HG03159 (cell line): Measurements from ENCODE around the gene PIEZO2.
"Not testable (repeated sequence)": the region's sequence is repeated elsewhere in the genome, so short reads cannot be mapped to it uniquely, and the experiment has no call there.

ENCODE experiments used
- ATAC-seq: cut with Tn5 transposase; IDR thresholded peaks from one replicate; pipeline ENCODE4 v1.9.1; 2021; ENCODE audit warnings: mild to moderate bottlenecking, moderate library complexity; ENCODE audit not compliant: unreplicated experiment

Gene PIEZO2

DNA sequence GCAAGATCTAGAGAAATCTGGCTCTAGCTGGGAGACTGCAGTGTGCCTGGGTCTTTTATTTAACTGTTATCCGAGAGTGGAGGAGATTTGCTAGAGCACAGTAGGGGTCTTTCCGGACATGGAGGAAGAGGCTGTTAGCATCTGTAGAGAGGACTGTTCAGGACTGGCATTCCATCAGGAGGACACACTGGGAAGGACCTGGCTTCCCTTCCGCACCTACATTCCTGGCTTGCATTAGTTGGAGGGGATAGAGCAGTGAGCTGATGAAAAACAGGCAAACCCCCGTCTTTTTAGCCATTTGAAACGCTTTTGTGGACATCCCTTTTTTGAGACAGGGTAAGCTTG lies 874 bp upstream of the PIEZO2 start:
- ATAC-seq = no peak

DNA sequence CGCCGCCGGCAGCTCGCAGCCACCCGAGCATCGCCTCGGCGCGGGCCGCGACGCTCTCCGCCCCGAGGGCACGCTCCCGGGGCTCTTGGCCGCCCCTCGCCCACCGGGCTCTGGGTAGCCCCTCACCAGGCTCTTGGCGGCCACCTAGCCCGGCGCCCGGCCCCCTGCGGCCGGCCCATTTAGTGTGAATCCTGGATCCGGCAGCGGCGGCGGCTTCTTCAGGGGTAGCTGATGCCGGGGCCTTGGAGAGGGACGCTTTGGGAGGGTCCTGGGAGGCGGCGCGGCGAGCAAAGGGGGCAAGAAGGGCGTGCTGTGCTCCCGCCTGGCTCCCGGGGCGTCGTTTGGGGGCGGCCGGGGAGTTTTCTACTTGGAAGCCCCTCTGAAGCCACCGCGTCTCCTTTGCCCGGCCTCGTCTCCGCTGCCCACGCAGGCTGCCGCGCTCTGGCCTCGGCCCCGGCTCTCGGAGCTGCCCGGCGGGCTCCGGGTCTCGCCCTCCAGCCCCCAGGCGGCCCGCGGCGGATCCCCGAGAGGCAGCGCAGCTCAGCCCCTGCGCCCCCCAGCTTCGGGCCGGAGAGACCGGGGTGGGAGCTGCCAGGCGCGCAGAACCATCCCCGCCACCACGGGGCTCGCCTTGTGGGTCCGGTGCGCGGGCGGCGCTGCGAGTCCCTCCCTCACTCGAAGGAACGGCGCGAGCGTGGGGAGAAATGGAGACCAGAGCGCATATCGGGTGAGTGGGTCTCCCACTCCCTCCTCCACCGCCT lies 509 bp downstream of the PIEZO2 start:
- ATAC-seq = peak; percentile 29

DNA sequence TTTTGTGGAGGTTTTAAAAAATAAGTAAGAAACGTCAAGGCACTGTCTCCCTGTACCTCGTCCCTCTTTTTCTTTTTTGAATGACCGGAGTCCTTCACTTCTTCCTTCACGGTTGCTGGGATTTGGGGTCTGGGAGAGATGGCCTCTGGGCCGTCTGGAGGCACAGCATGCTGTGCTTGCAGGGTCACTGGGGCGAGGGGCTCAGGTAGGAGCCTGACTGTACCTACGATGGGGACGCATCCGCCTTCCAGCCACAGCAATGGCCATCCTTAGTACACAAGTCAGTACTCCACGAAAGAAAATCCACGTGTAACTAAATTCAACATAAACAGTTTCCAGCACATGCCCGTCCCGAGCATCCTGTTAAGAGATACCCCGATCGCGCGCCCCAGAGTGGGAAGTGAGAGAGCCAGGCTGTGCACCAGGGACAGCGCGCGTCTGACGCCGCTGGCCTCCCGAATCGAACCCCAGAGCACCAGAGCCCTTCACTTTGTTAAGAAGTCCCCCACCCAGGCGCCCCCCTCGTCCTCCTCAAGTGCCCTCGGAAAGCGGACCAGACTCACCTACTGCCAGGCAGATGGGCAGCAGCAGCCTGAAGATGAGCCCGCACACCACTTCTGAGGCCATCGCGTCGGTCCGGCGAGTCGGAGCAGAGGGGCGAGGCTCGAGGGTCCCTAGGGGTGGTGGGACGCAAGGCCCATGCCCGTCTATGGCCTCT lies 1.2 kb downstream of the PIEZO2 start:
- no peak for ATAC-seq

DNA sequence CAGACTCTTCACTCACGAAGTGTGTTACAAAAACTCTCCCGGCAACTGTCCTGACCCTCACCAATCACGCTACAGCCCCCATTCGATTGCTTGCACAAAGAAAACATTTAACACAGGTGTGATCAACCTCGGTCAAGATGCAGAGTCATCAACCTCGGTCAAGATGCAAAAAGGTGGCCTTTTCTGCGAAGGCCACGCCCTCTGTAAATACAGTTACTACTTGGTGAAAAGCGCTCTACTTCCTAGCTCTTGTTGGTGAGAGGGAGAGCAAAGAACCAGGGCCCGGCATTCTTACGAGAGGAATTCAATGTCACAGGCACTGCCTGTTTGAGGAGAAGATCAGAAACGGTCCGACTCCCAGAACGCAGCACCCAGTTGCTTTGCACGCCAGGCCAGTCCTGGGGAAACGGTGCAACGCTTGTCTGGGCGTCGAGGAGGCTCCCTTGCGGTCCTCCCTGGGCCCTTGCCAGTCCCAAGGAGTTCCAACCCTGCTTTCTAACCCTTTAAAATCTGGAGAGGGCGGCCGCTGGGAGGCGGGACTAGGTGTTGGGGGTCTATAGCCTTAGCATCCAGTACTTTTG lies 1.9 kb downstream of the PIEZO2 start:
- no peak for ATAC-seq

DNA sequence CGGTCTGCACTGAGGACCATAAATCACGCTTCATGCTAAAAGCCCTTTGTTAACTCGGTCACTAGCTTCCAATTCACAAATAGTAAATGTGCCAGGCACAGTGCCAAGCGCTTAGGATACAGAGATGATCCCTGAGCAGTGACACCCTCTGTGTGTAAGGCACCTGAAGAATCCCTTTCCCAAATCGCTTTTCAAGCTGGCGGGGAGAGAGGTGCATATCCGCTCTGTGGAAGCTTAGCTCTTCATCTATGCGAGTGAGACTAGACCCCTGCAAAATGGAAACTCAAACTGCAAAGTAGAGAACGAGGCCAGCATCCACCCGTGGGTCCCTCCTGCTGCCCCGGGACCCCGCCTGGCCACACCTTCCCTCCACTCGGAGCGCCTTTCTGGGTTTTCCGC lies 2.4 kb downstream of the PIEZO2 start:
- ATAC-seq = no peak

DNA sequence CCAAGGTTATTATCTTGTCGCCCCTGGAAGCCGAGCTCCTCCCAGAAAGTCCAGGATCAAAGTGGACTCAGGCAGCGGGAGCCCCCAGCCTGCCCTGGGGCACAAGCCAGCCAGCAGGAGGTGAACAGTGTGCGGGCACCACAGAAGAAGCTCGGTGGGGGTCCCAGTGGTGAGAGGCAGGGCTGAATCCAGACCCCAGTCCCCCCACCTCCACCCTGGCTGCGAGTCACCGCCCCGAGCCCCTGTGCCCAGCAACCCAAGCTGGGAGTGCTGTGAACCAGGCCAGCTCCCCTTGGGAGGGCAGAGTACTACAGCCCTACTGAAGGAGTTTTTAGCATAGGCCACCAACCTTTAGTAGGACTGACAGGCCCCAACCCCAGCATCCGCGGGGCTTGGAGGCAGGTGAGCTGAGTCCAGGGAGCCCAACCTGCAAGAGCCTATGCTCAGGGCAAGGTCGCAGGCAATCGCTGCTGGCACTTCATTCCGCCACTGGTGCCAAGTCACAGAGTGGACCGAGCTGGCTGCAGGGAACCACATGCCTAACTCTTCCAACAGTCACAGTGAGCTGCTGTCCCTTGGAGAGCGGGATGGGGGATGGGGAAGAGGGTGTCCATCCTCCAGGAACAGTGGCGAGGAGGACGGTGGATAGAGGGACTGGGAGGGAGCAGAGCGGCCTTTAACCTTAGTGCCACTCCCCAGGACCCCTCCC lies 3.0 kb downstream of the PIEZO2 start:
- ATAC-seq = no peak

DNA sequence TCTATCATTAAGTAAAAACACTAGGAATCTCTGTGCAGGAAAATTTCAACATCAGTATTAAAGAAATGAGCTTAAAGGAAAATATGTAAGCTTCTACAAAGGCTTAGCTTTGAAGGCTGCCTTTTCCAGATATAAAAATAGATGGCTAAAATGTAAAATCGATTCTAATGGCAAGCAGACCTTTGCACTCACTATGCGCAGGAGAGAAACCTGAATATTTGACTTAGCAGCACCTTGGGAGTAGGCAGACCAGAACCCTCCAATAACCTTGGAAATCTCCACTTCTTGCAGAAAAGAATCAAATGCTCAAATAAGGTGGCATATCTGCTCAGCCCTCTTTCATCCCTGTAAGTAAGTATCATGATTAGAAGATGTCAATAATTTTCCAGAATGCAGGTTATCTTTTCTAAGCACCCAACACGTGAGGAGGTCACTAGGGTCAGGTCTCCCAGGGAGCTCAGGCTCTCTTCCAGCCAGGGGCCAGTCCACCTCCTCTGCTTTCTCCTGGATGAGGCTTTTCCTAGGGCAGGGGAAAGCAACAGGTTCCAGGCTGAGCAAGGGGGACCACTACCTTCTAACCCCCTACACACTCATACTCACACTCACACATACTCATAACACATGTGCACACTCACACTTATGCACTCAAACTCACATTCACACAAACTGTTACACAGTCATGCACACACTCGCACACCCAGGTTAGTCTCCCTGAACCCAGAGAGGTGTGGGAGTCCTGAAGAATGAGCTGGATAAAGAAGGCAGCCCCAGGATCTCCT lies 3.8 kb downstream of the PIEZO2 start:
- no peak for ATAC-seq

DNA sequence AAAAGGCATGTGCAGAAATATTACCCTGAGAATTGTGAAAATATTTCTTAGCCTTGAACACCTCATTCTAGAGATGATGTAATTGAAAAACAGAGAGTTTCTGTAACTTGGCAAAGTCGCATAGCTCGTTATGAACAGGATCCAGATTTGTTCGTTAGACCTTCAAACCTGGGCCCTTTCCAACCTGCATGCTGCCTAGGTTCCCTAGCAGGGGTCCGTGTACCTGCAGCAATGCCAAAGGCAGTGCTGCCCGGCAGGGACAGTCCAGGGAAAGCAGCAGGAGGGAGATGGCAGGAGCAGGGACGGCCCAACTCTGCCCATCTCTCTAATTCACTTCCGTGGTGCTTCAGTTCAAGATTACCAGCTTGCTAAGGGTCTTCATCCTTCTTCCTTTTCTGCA lies 12.0 kb downstream of the PIEZO2 start:
- no peak for ATAC-seq

DNA sequence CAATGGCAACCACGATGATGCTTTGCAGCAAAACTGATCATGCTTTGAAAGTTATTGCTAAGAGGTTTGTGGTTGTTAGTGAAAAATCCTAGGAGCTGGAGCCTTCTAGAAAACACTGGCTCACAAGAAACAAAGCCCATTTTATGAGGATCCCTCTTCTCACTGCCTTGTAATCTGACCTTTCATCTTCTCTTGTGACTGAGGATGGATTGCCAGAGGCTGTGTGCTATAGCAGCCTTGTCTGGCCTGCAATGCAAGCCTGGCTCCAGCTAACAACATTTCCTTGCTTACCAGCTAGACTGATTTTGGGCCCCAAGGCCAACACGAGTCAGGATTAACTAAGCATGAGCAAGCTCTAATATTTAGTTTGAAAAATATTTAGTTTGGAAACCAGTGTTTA lies 13.1 kb downstream of the PIEZO2 start:
- no peak for ATAC-seq

DNA sequence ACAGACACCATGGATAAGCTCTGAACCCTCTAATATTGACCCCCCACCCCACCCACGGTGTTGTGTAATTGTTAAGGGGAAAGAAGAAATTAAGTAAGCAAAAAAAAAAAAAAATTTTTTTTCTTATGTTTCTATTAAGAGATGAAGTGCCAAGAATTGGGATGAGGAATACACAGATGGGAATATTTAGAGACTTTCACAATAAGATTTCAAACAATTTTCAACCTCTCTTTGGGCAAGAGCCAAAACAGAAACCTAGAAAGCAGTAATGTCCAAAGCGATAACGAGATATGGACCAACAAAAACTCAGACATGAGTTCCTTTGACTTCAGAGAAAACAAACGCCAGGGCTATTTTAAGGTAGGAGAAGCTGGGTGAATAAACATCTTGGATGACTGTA lies 14.4 kb downstream of the PIEZO2 start:
- ATAC-seq = no peak

DNA sequence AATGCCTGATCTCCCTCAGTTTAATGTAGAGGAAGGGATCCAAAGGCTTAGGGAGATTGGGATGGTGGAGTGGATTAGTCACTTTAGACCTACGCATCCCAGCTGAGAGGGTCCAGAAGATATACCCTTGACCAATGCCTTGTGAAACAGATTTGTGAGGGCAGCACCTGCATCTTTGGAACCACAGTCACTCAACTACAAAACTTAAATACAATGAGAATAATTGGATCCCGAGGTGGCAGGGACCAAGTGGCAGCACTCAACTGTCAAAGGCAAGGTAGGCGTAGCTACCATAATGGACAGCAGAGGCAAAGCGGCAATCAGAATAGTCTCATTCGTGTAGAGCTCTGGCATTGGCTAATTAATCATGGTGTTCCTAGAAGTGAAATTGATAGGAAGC lies 20.3 kb downstream of the PIEZO2 start:
- not testable (repeated sequence) for ATAC-seq

DNA sequence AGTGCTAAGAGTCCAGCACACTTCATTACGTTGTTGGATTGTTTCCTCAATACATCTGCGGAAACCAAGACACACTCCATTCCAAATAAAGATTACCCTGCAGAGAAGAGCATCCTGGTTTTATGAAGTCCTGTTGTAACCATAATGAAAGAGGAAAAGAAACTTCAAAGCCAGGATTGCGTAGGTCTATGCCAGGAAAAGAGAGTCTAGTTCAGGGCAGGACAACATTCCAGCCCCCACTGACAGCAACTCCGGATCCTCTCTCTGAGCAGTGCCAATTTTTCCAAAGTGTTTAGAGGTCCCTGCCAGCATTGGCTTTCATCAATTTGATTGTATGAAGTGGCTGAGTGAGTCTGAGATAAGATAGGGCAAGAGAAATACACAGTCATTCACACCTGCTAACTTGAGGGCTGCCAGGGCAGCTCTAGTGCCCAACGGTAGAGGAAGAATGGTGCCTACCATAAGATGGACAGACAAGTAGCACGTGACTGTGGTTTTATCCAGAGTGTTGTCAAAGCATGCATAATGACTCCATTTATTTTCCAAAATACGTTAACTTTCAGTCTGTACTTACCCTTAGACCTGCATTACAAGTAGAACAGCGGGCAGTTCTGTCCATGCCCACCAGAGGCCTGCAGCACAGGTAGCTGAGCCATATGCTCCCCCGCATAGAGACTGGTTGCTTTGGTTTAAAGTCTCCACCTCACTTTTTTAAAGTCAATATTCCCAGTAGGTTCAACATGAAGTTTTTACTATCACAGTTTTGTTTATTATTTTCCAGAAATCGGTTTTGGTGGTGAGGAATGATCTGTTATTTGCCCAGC lies 23.7 kb downstream of the PIEZO2 start:
- no peak for ATAC-seq

DNA sequence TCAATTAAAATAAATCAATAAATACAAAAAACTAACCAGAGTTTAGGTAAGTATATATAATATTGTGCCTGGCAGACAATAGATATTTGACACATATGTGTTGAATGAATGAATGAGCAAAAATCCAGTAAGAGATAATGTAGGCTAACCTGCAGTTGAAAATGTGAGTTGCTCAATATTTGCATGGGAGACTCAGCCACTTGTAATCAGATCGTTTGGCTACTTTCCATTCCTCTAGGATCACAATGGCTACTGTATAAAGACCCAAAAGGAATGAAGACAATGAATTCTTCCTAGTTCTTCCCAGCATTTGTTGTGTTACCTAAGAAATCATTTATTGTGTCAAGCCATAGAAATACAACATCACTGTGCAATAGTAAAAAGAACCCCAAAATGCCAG lies 25.3 kb downstream of the PIEZO2 start:
- no peak for ATAC-seq

DNA sequence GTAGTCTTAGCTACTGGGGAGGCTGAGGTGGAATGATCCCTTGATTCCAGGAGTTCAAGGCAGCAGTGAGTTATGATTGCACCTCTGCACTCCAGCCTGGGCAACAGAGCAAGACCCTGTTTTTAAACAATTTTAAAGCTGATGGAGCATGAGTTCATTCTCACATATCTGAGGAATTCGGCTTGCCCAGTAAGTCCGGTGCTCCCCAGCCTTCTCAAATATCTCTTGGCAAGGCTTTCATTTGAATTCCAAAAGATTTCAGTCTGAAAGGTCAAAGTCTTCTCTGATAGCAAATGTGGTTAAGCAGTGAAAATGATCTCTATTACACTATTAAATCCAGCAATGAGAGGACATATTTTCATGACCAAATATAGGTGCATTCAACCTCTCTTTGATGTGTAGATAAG lies 27.9 kb downstream of the PIEZO2 start:
- ATAC-seq = no peak

DNA sequence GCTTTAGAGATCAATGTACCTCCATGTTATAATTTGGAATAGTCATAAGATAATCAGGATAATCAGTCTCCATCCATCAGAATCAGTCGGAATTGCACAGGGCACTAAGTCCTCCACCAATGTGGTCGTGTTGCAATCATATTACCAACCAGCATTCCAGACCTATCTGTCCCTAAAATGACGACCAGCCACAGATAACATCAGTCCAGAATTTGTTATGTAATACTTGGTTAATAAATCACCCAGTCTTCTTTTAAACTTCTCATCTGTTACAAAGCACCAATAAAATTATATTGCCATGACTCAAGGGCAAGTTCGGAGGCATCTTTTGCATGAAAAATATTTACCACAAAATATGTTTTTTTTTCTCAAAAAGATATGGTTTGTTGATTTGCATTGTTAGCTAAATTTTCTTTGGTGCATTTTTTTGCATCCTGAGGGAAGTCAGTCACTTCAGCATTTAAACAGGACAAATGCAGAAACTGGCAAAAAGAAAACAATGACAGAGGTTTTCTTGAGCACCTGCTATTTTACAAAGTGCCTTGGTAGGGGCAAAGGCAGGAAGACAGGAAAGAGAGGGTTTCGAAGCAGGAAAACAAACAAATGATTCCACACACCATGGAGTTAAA lies 29.3 kb downstream of the PIEZO2 start:
- ATAC-seq = no peak

DNA sequence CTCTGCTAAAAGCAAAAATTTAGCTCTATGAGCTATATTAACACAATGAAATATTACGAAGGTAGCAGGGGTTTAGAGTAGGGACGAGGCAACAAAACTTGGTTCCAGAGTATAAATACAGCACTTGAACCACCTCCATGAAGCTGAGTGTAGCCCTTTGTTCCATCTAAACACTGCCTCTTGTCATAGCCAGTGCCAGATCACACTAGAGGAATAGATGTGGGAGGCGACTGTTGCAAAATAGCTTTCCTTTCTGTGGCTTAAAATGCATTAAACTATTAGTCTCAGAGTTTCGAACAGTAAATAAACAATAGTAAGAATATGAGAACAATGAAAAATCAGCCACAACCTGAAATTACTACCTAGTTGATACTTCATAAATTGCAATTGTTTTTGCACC lies 29.8 kb downstream of the PIEZO2 start:
- no peak for ATAC-seq

DNA sequence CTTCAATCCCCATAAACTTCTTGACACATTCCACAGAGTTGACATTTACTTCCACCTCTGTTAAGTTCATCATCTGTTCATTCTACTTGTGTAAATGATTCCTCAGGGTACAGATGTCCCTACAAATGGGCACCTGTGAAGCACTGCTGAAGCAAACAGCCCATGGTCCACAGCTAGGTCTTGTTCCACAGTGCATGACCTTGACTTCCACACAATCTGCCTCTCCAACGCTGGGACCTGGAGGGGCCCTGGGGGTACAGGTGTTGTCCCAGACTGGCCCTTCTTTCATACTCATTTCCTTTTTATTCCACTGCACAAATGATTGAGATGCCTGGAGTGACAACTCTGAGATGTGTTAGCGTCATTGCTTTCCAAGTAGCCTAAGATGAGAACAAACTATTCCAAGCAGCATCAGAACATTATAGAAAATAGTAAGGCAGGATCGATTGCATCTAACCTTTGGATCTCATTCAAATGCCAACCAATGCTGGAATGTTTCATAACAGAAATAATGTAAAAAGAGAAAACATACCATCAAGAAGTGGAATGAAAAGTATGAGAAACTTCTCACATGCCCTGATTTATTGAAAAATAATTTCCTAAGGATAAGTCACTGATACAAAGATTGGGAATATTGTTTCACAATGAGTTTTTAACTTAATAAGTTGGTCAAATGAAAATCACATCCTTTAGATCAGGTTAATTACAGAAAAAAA lies 31.2 kb downstream of the PIEZO2 start:
- ATAC-seq = no peak

DNA sequence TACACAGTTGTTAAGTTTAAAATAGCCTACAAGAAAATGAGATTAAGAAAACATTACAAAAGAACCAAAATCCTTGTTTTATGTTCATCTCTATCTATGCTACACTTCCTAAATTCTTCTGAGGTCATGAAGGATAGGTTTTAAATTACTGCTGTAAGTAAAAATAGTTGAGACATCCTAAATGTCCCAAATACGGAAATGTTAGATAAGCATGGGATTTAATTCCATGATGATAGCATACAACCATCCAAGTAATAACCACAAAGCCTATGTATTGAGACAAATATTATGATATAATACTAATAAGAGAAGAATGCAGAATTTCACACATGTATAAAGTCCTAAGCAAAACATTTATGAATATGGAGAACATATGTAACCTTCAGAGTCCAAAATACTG lies 34.1 kb downstream of the PIEZO2 start:
- ATAC-seq = no peak

DNA sequence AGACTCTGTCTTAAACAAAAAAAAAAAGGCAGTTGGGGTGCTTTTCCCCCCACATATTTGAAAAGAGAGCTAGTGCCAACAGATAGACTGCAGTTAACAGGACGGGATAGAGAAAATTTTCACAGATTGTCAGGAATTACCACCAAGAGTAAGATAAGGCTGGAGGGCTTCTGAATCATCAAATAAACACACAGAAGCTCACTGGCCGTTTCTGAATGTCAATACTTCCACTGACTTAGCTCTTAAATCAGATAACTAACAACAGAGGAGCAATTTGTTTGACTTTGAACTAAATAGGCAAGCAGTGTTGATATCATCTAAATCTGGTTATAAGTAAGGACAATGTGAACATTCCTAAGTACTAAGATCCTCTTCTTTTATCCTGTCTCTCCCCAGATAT lies 34.7 kb downstream of the PIEZO2 start:
- ATAC-seq = no peak
